ENCODE data around the gene ADSS2.

The ADSS2 gene

GRCh38 chr1:244445320-244446181 is 6.2 kb downstream of the ADSS2 start:
- DNase-seq, result no peak

- DNase-seq, result no peak
Observed at GRCh38 chr1:244444854-244445253, 6.9 kb downstream of the ADSS2 start.

DNA sequence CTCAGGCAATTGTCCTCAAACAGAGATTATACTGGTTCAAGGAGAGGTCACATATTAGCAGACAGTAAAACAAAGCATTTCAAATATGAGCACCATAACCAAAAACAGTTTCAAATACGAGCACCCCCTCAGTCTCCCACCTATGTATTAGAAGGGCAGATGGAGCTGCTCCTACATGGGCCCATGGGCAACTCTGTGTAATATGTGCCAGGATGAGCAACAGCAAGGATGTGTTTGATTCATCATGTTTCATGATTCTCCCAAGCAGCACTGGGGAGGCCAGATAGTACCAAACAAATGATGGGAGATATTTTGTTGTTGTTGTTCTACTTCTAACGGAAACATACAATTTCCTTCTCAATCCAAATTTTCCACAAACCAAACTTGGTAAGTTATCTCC is 8.9 kb downstream of the ADSS2 start:
- no peak for DNase-seq

GRCh38 chr1:244439391-244440032 is 12.2 kb downstream of the ADSS2 start:
- no peak for DNase-seq

- DNase-seq, result no peak
Observed at GRCh38 chr1:244437086-244437468, 14.6 kb downstream of the ADSS2 start.

DNA sequence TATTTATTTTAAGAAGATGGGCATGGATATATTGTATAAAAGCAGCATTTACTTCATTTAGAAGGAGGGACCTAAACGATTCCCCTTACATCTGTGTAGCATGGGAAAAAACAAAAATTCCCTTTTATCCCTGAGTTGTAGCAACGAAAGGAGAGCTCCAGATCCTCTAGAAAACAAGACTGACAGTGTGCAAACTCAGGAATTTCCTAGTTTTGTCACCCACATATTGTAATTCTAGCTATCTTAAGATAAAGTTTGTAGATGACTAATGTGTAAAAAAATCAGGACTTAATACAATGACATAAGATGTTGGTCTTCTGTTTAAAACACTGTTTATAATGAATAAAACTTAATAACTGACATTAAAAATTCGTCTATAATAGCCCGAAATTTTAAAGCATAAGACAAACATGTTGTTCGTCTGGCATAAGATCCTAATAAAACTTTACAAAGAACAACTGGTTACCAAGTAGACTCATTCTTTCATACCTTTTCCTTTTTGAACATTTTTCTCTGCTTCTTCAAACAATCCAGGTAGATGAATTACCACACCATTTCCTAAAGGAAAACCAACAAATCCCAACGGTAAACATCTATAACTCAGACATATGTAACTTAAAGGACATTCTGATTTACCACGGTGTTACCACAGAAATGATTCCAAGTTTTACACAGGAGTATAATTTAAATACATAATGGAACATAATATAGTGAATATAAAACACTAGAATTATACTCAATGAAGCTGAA is 15.2 kb downstream of the ADSS2 start:
- no peak for DNase-seq

- no peak for DNase-seq
Observed at GRCh38 chr1:244435562-244436205, 16.0 kb downstream of the ADSS2 start.

DNA sequence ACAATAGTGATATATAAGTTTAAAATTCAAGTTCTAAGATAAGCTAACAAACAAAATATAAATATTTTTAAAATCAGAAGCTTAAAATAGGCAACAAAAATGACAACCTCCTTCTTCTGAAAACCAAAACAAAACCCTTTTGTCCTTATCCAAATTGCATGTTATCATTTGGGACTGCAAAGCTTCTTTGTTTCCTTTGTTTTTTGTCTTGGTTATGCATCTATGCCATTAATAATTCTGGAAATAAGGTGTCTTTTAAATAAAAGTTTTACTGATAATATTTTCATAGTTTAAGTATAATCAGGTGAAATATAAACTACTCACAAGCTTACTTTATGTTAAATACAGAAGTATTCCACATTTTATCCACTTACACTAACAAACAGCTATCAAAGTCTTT is 20.5 kb downstream of the ADSS2 start:
- no peak for DNase-seq

- DNase-seq, result no peak
Observed at GRCh38 chr1:244429818-244430217, 21.9 kb downstream of the ADSS2 start.

DNA sequence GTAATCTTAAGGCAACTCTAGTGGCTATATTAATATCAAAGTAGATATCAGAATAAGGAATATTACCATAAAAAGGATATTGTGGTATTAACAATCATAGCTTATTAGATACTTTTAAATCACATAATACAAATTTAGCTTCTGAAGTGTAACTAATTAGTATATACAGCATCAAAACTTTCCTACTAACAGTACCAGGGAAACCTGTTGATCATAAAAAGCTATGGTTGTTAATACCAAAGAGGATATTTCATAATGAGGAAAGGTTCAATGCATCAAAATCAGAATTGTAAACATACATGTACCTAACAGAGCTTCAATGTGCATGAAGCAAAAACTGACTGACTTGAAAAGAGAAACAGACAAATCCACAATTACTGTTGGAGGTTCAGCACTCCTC is 24.1 kb downstream of the ADSS2 start:
- DNase-seq, result no peak

DNA sequence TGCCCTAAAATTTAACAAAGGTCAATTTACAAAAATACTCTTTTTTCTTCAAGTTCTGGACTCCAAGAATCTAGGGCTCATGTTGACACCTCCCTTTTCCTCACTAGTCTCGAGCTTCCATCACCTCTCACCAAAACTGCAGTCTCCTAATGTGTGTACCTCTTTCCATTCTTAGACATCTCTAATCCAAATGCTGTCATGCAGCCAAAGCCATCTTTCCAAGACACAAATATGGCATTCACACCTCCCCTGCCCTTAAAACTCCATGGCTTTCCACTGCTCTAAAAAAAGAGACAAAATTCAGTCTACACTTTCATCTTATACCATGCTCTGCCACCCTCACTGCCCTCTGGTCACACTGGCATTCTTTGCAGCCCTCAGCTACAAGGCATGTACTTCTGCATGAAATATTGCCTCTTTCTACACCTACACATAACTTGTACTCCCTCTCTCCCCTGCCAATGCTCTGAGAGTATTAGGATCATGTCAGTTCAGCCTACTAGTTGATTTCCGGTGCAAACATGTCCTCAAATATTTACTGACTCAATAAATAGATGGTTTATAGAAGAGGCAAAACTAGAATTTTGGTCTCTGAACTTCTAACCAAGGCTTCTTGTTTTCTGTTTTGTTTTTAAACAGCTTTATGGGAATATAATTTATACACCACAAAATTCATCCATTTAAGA is 26.9 kb downstream of the ADSS2 start:
- no peak for DNase-seq

DNA sequence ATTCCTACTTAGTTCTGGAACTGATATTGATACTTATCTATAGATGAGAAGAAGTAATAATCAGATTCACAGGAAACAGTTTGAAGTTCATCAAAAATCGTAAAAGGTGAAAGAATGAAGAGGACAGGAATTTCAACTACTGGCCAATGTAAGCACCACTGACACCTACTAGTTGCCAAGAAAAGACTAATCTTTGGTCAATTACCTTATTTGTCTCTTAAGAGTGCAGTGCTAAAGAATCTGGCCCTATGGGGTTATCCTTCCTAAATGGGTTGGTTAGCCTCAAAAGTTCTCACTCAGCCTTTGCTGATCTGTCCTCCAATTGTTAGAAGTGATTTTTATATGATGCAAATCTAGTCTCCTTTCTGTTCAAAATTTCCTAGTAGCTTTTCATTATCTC is 29.5 kb downstream of the ADSS2 start:
- DNase-seq, result no peak

DNA sequence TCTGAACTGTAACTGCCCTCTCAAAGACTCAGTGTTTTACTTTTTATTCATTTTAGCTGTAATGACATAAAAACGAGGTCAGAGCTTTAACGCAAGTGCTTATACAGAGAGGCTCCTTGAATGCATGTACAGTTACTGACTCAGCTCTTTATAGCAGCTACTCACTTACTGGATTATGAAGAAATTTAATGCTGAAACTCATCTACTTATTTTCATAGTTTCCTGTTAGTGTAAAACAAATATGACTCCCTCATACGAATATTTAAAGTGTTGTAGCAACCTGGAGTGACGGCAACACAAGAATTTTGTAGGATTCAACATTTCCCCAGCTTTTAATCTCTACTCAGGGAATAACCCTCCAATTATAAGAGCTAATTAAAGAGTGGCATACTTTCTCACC is 32.7 kb downstream of the ADSS2 start:
- DNase-seq, result no peak

DNA sequence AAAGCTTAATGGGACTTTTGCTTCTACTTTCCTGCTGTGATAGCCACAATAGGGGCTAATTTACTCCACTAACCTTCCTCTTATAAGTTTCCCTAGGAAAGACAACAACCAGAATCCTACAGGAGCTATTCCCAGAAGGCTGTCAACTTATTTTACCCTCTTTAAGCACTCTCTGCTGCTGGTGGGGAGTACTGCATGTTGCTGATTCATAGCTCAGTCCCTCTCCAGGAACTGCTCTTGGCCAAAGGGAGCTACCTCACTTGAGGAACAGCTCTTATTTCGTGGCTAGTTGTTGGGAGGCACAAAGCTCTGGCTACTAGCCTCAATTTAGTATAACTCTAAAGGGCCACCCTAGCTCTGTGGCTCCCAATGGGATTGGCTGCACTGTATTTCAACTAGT is 37.2 kb downstream of the ADSS2 start:
- no peak for DNase-seq

DNA sequence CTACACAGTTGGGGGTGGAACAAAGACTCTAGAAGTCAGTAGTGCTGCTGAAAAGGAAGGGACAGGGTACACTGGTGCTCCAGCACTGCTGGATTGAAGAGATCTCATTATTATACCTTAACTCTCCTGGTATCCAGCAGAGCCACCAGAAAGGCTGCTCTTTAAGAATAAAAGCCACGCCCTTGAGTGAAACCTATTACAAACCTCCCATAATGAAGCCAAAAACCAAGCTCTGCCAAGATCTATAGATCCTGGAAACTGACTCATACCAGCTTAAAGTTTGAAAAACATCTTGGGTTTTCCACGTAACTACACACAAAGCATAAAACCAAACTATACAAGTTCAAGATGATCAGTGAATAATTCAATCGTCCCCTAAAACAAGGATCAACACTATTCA is 38.0 kb downstream of the ADSS2 start:
- DNase-seq, result no peak

DNA sequence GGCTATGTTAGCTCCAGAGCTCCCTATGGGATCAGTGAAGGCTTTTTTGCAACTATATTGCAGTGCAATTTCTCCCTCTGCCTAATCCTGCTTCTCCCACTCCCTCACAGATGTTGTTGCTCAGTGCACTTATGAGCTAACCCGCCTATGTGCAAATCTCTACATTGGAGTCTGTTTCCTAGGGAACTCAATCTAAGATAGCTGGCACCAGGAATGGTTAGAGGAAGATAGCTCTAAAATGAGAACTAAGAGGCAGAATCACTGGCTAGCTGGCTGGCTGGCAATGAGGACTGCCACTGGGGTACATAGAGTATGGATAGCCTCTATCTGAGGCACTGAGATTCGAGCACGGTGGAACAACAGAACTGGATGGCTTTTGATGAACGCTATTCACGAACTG is 39.5 kb downstream of the ADSS2 start:
- DNase-seq, result no peak

- DNase-seq, result no peak
Observed at GRCh38 chr1:244409701-244410100, 42.0 kb downstream of the ADSS2 start.

DNA sequence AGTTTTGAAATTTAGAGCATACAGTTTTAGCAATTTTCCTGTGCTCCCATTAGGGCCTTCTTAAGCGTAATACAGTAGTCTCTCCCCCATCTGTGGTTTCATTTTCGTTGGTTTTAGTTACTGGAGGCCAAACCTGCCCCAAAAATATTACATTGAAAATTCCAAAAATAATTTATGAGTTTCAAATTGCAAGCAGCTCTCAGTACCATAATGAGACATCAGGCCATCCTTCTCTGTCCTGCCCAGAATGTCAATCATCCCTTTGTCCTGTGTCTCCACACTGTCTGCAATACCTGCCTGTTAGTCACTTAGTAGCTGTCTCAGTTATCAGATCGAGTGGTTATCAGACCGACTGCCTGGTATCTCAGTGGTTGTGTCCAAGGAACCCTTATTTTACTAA is 45.4 kb downstream of the ADSS2 start:
- DNase-seq, result no peak

- no peak for DNase-seq
Observed at GRCh38 chr1:244405856-244406255, 45.9 kb downstream of the ADSS2 start.

GRCh38 chr1:244403431-244403830 is 48.3 kb downstream of the ADSS2 start:
- no peak for DNase-seq

- no peak for DNase-seq
Observed at GRCh38 chr1:244400974-244401373, 50.7 kb downstream of the ADSS2 start.

DNA sequence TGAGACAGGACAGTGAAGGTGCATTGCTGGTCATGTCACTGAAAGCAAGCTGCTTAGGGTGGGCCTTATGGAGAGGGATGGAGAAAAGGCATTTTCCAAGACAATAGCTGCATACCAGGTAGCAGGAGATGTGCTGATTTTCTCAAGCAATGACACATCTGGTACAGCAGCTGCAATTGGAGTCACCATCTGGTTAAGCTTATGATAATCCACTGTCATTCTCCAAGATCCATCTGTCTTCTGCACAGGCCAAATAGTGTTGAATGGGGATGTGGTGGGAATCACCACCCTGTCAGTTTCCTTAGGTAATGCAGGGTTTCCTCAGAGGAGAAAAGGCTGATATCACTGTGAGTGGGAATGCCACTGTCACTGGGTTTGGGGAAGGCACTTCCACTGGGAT is 54.6 kb downstream of the ADSS2 start:
- no peak for DNase-seq

- DNase-seq, result no peak
Observed at GRCh38 chr1:244395965-244396364, 55.7 kb downstream of the ADSS2 start.
